BJ (cell line): ENCODE measurements around the gene TAF1B. TPM values are rescaled to one million over a fixed set of nuclear protein-coding genes. Genes with fewer than 3 reads are reported as not detected.

Experiments used
- CTCF ChIA-PET: fragments of 350-600 bp; formaldehyde crosslinking; extraction: SDS; loops from one replicate; lab custom pipeline; 2021; ENCODE audit warnings: antibody characterized with exemption, inconsistent platforms; lab: Yijun Ruan, JAX
- POLR2A ChIA-PET: fragments of 300-600 bp; sonication (Branson Sonifier 250); formaldehyde crosslinking; extraction: SDS; loops from one replicate; lab custom pipeline; 2021; ENCODE audit warnings: antibody characterized with exemption; lab: Charles Lee
- DNase-seq: peaks from one replicate; pipeline ENCODE4 v3.0.0-alpha.2; 2011; ENCODE audit warnings: low read depth
- H3K27me3 ChIP-seq: 2 replicates; pipeline ENCODE4 v1.6.0; 2011; ENCODE audit warnings: low read length; ENCODE audit not compliant: control insufficient read depth, insufficient read depth
- H3K36me3 ChIP-seq: 2 replicates; pipeline ENCODE4 v1.5.1; 2011; ENCODE audit warnings: low read length; ENCODE audit not compliant: control insufficient read depth, insufficient read depth
- H3K4me3 ChIP-seq: 2 replicates; pipeline ENCODE4 v1.5.1; 2011; ENCODE audit warnings: low read depth, mild to moderate bottlenecking, control low read depth, low read length
- polyA plus RNA-seq: library from polyadenylated mRNA; depleted of rRNA; stranded (reverse); fragments of >200 nt; gene quantifications from 2 replicates; pipeline ENCODE4 v1.2.3, GENCODE V29; 2011
- TF ChIP-seq, protein P1 (sequence below): IDR thresholded peaks from 2 replicates; pipeline ENCODE4 v1.5.1; 2011; ENCODE audit warnings: low read depth, mild to moderate bottlenecking, control low read depth, inconsistent platforms, low read length, moderate library complexity; ENCODE audit not compliant: insufficient read depth

TAF1B gene
- polyA plus RNA-seq, 1 experiment: 7.6 TPM

DNA sequence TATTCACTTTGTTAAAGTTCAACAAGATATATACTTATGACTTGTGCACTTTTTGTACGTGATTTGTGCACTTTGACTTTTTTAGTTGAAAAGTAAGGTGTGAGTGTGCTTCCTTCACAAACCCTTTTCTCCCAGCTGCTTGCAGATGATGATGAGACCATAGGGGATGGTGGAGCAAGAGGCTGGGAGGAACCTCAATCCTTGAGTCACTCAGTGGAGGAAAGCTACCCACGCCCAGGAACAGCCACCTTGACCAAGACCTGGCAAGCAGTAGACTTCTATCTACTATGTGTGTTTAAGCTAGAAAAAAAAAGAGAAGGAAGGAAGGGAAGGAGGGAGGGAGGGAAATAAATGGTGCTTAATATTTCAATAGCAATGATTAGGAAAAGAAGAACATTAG is 25.2 kb upstream of the TAF1B start:
- ChIA-PET POLR2A (no interaction called here), CTCF (interaction anchor here (0.7 to 1.5 kb wide), 2 partner anchors 173 to 230 kb away, joined by 3 read pairs; no protein-coding TSS in a partner anchor)
- no peaks in the 10 kb centered on the region for H3K27me3 ChIP-seq
- DNase-seq: no peak
- H3K4me3 ChIP-seq: no peak overlapping the region
- no peaks in the 10 kb centered on the region for H3K36me3 ChIP-seq
- TF ChIP-seq, protein P1, sequence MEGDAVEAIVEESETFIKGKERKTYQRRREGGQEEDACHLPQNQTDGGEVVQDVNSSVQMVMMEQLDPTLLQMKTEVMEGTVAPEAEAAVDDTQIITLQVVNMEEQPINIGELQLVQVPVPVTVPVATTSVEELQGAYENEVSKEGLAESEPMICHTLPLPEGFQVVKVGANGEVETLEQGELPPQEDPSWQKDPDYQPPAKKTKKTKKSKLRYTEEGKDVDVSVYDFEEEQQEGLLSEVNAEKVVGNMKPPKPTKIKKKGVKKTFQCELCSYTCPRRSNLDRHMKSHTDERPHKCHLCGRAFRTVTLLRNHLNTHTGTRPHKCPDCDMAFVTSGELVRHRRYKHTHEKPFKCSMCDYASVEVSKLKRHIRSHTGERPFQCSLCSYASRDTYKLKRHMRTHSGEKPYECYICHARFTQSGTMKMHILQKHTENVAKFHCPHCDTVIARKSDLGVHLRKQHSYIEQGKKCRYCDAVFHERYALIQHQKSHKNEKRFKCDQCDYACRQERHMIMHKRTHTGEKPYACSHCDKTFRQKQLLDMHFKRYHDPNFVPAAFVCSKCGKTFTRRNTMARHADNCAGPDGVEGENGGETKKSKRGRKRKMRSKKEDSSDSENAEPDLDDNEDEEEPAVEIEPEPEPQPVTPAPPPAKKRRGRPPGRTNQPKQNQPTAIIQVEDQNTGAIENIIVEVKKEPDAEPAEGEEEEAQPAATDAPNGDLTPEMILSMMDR: no peak

DNA sequence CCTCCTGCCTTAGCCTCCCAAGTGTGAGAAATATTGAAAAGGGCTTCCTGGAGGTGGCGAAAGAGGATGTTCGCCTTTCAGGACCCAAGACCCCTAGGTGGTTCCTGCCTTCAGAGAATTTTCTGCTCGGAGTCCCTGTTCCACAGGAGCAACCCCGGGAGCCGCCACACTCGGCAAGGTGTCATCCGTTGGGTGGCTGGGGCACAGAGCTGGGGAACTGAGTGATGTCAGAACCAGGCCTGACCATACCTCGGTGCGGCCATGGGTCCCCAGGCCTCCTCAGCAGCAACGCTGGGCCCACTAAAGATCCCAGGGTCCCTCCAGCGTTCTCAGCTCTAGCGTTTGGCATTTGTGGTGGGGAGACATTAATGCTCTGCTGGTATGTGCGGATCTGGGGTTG is 23.7 kb upstream of the TAF1B start:
- TF ChIP-seq, protein P1: no peak
- Histone ChIP-seq H3K4me3 (no peak overlapping the region), H3K36me3 (no peaks in the 10 kb centered on the region), H3K27me3 (no peaks in the 10 kb centered on the region)
- ChIA-PET POLR2A (no interaction called here), CTCF (interaction anchor here (1.0 kb wide), 1 partner anchor 229 kb away, joined by 3 read pairs; no protein-coding TSS in a partner anchor)
- no peak for DNase-seq

DNA sequence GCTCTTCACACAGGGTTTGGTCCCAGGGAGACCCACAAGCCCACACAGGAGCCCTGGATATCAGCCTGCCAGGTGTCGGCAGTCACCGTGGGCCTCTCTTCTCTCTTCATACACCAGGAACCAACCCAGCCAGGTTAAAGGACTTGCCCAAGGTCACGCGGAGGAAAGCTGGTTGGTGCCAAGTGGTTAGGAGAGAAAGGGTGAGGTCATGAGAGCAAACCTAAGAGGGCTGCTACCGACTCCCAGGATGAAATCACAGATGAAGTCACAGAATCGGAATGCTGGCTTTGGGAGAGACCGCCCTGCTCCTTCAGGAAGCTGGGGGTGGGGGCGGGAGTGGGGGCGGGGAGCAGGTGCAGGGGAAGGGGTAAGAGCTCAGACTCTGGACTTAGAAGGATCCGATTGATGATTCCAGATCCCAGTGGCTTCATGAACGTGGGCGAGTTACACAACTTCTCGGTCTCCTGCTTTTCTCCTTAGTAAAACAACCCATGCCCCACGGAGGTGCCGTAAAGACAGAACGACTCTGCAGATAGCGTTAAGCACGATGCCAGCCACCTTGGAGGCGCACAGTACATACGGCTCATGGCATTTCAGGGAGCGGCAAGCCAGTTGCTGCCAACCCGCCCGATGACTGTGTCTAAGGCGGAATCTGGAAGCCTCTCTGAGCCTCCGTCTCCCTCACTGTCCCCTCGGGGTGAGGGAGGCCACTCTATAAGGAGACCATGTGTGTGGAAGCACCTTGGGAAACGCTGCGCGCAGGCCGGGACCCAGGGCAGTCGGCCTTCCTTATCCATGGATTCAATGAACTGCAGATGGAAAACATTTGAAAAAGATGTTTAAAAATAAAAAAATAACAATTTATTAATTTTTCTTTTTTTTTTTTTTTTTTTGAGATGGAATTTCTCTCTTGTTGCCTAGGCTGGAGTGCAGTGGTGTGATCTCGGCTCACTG is 23.0 kb upstream of the TAF1B start:
- ChIA-PET POLR2A (no interaction called here), CTCF (interaction anchor here (0.7 to 1.0 kb wide), 2 partner anchors 18 to 228 kb away, joined by 3 read pairs; no protein-coding TSS in a partner anchor)
- TF ChIP-seq, protein P1: no peak
- no peak for DNase-seq
- H3K27me3 ChIP-seq: no peaks in the 10 kb centered on the region
- no peak overlapping the region for H3K4me3 ChIP-seq
- no peaks in the 10 kb centered on the region for H3K36me3 ChIP-seq

DNA sequence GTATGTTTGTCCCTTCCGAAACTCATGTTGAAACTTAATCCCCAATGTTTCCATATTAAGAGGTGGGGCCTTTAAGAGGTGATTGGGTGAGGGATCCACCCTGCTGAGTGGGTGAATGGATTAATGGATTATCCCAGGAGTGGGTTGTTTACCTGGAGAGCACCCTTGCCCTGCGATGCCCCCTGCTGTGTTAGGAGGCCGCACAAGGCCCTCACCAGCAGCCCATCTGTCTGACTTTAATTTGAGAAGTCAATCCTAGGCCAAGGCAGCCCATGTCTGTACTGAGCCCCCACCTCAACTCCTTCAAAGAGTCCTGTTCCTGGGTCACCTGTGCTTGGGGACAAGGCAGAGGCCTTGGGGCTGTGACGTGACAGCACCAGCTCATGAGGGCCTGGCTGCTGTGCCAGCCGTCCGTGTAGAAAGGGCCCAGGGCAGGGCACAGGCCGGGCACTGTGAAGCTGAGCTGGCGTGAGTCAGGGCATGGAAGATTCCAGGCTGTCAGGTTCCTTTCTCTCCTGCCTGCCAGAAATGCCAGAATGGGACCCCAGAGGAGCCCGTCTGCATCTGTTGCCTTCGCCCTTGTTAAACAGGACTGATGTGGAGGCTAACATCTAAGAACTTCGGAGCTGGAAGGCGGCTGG is 21.3 kb upstream of the TAF1B start:
- Histone ChIP-seq H3K36me3 (no peaks in the 10 kb centered on the region), H3K4me3 (no peak overlapping the region), H3K27me3 (no peaks in the 10 kb centered on the region)
- ChIA-PET CTCF (interaction anchor here (0.6 kb wide), 1 partner anchor 60 kb away, joined by 3 read pairs; no protein-coding TSS in a partner anchor), POLR2A (interaction anchor here (0.6 kb wide), 1 partner anchor 163 kb away, joined by 5 read pairs; no protein-coding TSS in a partner anchor)
- no peak for DNase-seq
- TF ChIP-seq, protein P1: no peak

DNA sequence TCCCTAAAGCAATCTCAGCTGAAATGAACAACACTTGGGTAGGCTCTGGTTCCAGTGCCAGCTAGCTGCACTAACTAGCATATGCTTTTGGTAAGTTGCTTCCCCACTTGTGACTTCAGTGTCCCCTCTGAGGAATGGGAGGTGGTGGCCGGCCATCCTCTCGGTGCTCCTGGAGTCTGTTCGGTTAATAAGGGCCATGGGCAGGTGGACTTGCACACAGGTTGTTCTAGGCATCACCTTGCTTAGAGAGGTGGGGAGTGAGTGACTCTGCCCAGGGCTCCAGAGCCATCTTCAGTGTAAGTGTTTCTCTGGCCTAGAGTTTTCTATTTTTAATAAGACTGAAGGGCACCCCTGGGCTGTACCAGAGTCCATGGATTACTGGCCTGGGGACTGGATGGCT is 18.8 kb upstream of the TAF1B start:
- TF ChIP-seq, protein P1: no peak
- DNase-seq: no peak
- POLR2A ChIA-PET: no interaction called here
- no peaks in the 10 kb centered on the region for H3K36me3 ChIP-seq
- H3K4me3 ChIP-seq: no peak overlapping the region
- H3K27me3 ChIP-seq: no peaks in the 10 kb centered on the region
- CTCF ChIA-PET: interaction anchor here (1.6 to 2.0 kb wide), 2 partner anchors 10 to 19 kb away, joined by 4 to 11 read pairs; partner anchors contain the start of gene TAF1B
